ENCODE results near the gene CCNJL. TPM values are rescaled to one million over a fixed set of nuclear protein-coding genes. Genes with fewer than 3 reads are reported as not detected.

CCNJL gene
- total RNA-seq, 1 donor from 2014 or later: 29.0 TPM

DNA sequence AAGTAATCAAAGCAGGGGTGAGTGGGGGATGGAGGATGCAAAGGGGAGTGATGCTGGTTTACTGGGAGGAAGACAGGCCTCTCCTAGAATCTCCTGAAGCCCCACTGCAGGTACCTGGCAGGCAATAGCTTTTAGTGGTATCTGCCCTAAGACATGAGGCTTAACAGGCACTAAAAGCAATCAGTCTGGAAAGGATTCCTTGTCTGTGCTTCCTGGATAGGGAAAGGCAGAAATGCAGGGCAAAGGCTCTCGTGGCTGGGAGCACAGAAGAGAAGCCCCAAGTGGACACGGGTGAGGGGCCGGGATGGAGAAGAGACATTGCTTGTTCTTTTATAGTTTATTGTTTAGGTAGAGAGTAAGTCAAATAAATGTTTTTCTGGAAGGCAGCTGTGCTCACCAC lies 40.1 kb downstream of the CCNJL start:
- no peak for DNase-seq (ENCODE audit: low spot score, unreplicated experiment)
- H3K36me3 Mint-ChIP-seq (ENCODE audit: insufficient read depth): peaks cover 16% of the 10 kb centered on the region
- H3K4me3 Mint-ChIP-seq (ENCODE audit: low read depth): no peak overlapping the region
- TF ChIP-seq, protein P1, sequence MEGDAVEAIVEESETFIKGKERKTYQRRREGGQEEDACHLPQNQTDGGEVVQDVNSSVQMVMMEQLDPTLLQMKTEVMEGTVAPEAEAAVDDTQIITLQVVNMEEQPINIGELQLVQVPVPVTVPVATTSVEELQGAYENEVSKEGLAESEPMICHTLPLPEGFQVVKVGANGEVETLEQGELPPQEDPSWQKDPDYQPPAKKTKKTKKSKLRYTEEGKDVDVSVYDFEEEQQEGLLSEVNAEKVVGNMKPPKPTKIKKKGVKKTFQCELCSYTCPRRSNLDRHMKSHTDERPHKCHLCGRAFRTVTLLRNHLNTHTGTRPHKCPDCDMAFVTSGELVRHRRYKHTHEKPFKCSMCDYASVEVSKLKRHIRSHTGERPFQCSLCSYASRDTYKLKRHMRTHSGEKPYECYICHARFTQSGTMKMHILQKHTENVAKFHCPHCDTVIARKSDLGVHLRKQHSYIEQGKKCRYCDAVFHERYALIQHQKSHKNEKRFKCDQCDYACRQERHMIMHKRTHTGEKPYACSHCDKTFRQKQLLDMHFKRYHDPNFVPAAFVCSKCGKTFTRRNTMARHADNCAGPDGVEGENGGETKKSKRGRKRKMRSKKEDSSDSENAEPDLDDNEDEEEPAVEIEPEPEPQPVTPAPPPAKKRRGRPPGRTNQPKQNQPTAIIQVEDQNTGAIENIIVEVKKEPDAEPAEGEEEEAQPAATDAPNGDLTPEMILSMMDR (IDR thresholded peaks at IDR 0.05; ENCODE audit: unreplicated experiment): no peak
- H3K27me3 Mint-ChIP-seq: no peaks in the 10 kb centered on the region
- peaks cover 8% of the 10 kb centered on the region for H3K4me1 Mint-ChIP-seq (ENCODE audit: low read depth)
- no peaks in the 10 kb centered on the region for H3K9me3 Mint-ChIP-seq (ENCODE audit: low read depth)
- H3K27ac Mint-ChIP-seq: peak overlapping the region; percentile 44

DNA sequence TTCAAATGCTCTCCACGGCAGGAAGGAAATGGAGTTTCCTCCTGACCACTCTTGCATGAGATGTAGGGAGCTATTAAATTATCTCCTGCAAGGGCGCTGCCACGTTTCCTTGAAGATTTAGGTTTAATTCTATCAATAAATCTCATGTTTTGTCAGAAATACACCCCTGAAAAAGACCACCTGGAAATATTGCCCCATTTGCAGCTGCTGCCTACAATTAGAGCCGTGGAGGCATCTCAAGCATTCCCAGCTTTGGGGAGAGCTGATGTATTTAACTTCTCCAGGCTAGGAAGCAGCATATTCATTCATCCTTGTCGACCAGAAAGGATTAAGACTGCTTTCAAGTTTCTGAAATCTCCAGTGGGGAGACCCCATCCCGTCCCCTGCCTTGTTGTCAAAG lies 40.5 kb downstream of the CCNJL start:
- Mint-ChIP-seq H3K4me1 (ENCODE audit: low read depth) (peaks cover 8% of the 10 kb centered on the region), H3K27me3 (no peaks in the 10 kb centered on the region), H3K9me3 (ENCODE audit: low read depth) (no peaks in the 10 kb centered on the region), H3K36me3 (ENCODE audit: insufficient read depth) (peaks cover 13% of the 10 kb centered on the region), H3K27ac (no peak overlapping the region), H3K4me3 (ENCODE audit: low read depth) (no peak overlapping the region)
- no peak for DNase-seq (ENCODE audit: low spot score, unreplicated experiment)
- TF ChIP-seq, protein P1 (IDR thresholded peaks at IDR 0.05; ENCODE audit: unreplicated experiment): no peak

DNA sequence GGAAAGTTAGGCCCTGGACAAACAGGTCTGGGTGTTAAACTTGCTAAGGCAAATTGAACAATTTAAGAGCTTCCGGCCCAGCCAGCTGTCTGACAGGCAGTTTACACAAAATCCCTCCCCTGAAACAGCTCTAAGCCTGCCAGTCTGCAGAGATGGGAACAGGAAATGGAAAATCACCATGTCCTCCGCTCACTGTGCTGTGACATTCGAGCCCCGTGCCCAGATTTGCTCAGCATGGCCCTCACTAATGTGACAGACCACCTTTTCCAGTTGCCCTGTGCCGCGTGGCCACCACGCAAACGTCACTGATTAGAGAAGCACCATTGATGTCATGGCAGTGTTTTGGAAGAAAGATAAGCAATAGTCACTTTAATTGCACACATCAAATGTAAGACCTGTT lies 41.0 kb downstream of the CCNJL start:
- Mint-ChIP-seq H3K9me3 (ENCODE audit: low read depth) (no peaks in the 10 kb centered on the region), H3K4me1 (ENCODE audit: low read depth) (peaks cover 11% of the 10 kb centered on the region), H3K36me3 (ENCODE audit: insufficient read depth) (peaks cover 12% of the 10 kb centered on the region), H3K4me3 (ENCODE audit: low read depth) (no peak overlapping the region), H3K27ac (peak overlapping the region; percentile 26), H3K27me3 (no peaks in the 10 kb centered on the region)
- TF ChIP-seq, protein P1 (IDR thresholded peaks at IDR 0.05; ENCODE audit: unreplicated experiment): no peak
- no peak for DNase-seq (ENCODE audit: low spot score, unreplicated experiment)

DNA sequence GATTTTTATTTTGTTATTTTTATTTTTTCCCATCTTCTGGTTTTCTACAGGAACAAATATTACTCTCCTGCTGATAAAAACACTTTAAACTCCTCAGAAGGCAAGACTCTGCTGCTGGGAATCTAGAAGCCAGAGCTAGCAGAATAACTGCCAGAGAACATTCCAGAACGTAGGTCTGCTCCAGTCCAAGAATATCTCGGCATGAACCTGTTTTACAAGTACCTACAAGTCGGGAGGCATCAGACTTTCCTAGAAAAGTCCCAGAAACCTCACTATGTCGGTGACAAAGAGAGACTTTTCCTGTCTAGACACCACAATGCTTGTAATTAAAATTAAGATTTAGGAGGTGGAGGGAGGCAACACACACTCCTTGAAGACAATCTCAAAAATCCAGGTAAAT lies 41.7 kb downstream of the CCNJL start:
- peak overlapping the region; percentile 67 for H3K27ac Mint-ChIP-seq
- peaks cover 10% of the 10 kb centered on the region for H3K36me3 Mint-ChIP-seq (ENCODE audit: insufficient read depth)
- TF ChIP-seq, protein P1 (IDR thresholded peaks at IDR 0.05; ENCODE audit: unreplicated experiment): no peak
- H3K27me3 Mint-ChIP-seq: no peaks in the 10 kb centered on the region
- no peaks in the 10 kb centered on the region for H3K9me3 Mint-ChIP-seq (ENCODE audit: low read depth)
- peaks cover 13% of the 10 kb centered on the region for H3K4me1 Mint-ChIP-seq (ENCODE audit: low read depth)
- no peak overlapping the region for H3K4me3 Mint-ChIP-seq (ENCODE audit: low read depth)
- no peak for DNase-seq (ENCODE audit: low spot score, unreplicated experiment)

DNA sequence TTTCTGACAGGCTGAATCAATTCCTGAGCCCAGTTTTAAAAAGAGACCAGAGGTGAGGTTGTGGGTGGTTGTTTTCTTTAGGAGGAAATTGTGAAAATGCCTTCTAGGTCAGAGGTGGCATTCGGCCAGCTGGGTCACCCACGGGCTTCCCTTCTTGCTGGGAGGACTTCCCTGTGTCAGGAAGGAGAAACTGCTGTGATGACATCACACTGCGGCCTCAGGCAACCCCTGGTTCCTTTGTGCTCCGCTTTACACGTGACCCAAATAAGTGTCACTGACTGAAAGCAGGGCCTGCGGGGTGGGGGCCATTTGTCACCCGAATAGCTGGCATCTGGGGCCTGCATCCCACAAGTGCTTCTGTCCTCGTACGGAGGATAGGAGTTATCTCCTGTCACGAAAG lies 43.3 kb downstream of the CCNJL start:
- no peak overlapping the region for H3K4me3 Mint-ChIP-seq (ENCODE audit: low read depth)
- H3K27ac Mint-ChIP-seq: no peak overlapping the region
- TF ChIP-seq, protein P1 (IDR thresholded peaks at IDR 0.05; ENCODE audit: unreplicated experiment): no peak

More for the DNA sequence above, 43.3 kb downstream of the CCNJL start:
- Mint-ChIP-seq H3K9me3 (ENCODE audit: low read depth) (no peaks in the 10 kb centered on the region), H3K4me1 (ENCODE audit: low read depth) (peaks cover 13% of the 10 kb centered on the region), H3K27me3 (no peaks in the 10 kb centered on the region), H3K36me3 (ENCODE audit: insufficient read depth) (peaks cover 7% of the 10 kb centered on the region)
- DNase-seq (ENCODE audit: low spot score, unreplicated experiment): no peak
